AG04449 (cell line): ENCODE measurements around the gene MCTP1.

Experiments used
- CTCF ChIA-PET: fragments of 350-600 bp; formaldehyde crosslinking; extraction: SDS; loops from one replicate; lab custom pipeline; 2021; ENCODE audit warnings: antibody characterized with exemption; lab: Yijun Ruan, JAX
- POLR2A ChIA-PET: fragments of 400-600, 350-600 bp; formaldehyde crosslinking; extraction: SDS; loops from one replicate; lab custom pipeline; 2020; ENCODE audit warnings: antibody characterized with exemption, inconsistent platforms; lab: Yijun Ruan, JAX
- DNase-seq: peaks from one replicate; pipeline ENCODE4 v3.0.0-alpha.2; 2010; ENCODE audit warnings: low read depth, low spot score
- H3K4me3 ChIP-seq: 2 replicates; pipeline ENCODE4 v1.5.1; 2011; ENCODE audit warnings: low read depth, mild to moderate bottlenecking, control low read depth, low read length
- TF ChIP-seq, protein P1 (sequence below): IDR thresholded peaks from one replicate; pipeline ENCODE4 v1.5.1; 2011; ENCODE audit warnings: mild to moderate bottlenecking, moderate library complexity, low read length, control low read depth, inconsistent platforms; ENCODE audit not compliant: insufficient read depth; ENCODE audit errors: missing control alignments

Gene MCTP1

DNA sequence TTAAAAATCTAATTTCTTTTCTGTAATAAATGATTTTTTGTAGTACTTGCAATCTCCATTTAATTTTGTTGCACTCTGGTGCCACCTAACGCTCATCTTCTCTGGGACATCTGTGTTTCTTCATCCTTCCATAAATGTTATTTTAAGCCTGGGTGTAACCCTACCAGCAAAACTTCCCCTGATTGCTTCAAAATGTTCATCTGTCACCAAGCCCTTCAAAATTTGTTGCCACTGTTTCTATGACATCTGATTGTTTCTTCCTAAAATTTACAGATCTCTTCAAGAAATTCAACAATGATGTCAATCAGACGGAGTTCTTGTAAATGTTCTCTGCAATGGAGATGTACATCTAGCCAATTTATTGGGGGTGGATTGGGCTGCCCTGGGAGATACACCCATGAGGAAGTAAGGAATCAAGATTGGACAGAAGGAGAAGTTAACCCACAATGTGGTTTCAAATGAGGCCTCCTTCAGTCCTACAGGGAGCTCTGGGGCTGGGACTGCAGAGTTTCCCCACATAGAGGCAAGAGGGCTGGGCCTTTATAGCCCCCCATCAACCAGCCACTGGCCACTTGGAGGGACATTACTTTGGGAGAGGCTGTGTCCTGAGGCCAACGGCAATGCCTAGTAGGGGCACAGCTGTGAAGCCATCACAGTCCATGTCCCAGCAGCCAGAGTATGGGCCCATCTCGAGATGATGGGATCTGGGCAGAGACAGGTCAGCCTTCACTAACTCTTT lies 23.3 kb downstream of the MCTP1 start:
- TF ChIP-seq, protein P1, sequence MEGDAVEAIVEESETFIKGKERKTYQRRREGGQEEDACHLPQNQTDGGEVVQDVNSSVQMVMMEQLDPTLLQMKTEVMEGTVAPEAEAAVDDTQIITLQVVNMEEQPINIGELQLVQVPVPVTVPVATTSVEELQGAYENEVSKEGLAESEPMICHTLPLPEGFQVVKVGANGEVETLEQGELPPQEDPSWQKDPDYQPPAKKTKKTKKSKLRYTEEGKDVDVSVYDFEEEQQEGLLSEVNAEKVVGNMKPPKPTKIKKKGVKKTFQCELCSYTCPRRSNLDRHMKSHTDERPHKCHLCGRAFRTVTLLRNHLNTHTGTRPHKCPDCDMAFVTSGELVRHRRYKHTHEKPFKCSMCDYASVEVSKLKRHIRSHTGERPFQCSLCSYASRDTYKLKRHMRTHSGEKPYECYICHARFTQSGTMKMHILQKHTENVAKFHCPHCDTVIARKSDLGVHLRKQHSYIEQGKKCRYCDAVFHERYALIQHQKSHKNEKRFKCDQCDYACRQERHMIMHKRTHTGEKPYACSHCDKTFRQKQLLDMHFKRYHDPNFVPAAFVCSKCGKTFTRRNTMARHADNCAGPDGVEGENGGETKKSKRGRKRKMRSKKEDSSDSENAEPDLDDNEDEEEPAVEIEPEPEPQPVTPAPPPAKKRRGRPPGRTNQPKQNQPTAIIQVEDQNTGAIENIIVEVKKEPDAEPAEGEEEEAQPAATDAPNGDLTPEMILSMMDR, result peak; percentile 25
- POLR2A ChIA-PET, result no interaction called here
- CTCF ChIA-PET, result interaction anchor here (0.6 to 9.3 kb wide), 7 partner anchors 9 to 294 kb away, joined by 3 to 129 read pairs (median 4); partner anchors contain the start of gene MCTP1
- no peak for DNase-seq
- no peak overlapping the region for H3K4me3 ChIP-seq

GRCh38 chr5:95256991-95257390 lies 27.9 kb downstream of the MCTP1 start:
- ChIA-PET POLR2A (interaction anchor here (0.6 kb wide), 1 partner anchor 22 kb away, joined by 3 read pairs; no protein-coding TSS in a partner anchor), CTCF (interaction anchor here (1.0 to 1.5 kb wide), 2 partner anchors 287 to 289 kb away, joined by 4 read pairs; no protein-coding TSS in a partner anchor)
- no peak for DNase-seq
- TF ChIP-seq, protein P1, result no peak
- H3K4me3 ChIP-seq, result no peak overlapping the region

DNA sequence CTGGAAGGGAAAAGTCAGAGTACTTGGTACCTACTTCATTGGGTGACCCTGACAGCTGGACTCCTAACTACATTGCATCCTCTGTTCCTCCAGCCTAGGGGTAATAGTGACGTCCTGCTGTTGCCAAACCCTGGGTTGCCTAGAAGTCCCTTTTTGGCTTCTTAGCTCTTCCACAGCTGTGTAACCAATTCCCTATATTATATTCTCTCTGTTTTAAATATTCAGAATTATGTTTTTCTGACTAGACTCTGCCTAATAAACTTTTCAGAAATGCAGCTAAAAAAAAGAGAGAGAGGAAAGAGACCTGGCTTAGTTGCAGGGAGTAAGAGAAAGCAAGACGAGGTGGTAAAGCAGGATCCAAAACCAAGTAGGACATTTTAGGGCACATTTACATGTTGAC lies 28.4 kb downstream of the MCTP1 start:
- CTCF ChIA-PET, result interaction anchor here (1.0 to 1.5 kb wide), 2 partner anchors 287 to 288 kb away, joined by 4 read pairs; no protein-coding TSS in a partner anchor
- TF ChIP-seq, protein P1, result no peak
- POLR2A ChIA-PET, result interaction anchor here (0.6 kb wide), 1 partner anchor 22 kb away, joined by 3 read pairs; no protein-coding TSS in a partner anchor
- DNase-seq, result no peak
- H3K4me3 ChIP-seq, result no peak overlapping the region

GRCh38 chr5:95252801-95253200 lies 32.1 kb downstream of the MCTP1 start:
- ChIA-PET CTCF (interaction anchor here (1.2 kb wide), 1 partner anchor 9 kb away, joined by 3 read pairs; no protein-coding TSS in a partner anchor), POLR2A (no interaction called here)
- no peak for DNase-seq
- TF ChIP-seq, protein P1, result no peak
- no peak overlapping the region for H3K4me3 ChIP-seq

GRCh38 chr5:95251185-95251584 lies 33.7 kb downstream of the MCTP1 start:
- POLR2A ChIA-PET, result no interaction called here
- CTCF ChIA-PET, result interaction anchor here (0.7 to 1.5 kb wide), 5 partner anchors 10 to 283 kb away, joined by 3 to 6 read pairs (median 4); no protein-coding TSS in a partner anchor
- TF ChIP-seq, protein P1, result no peak
- H3K4me3 ChIP-seq, result no peak overlapping the region
- no peak for DNase-seq

- no peak for DNase-seq
- POLR2A ChIA-PET, result no interaction called here
- TF ChIP-seq, protein P1, result no peak
- CTCF ChIA-PET, result interaction anchor here (1.2 kb wide), 1 partner anchor 275 kb away, joined by 3 read pairs; no protein-coding TSS in a partner anchor
- H3K4me3 ChIP-seq, result no peak overlapping the region
Observed at GRCh38 chr5:95244479-95244878, 40.4 kb downstream of the MCTP1 start.
